Transverse colon (tissue), 4 donors: ENCODE measurements around the gene MKRN2. TPM values are rescaled to one million over a fixed set of nuclear protein-coding genes. Genes with fewer than 3 reads are reported as not detected.

Experiments
- DNase-seq: peaks from one replicate; pipeline ENCODE4 v3.0.0-alpha.2; 2019
- H3K27ac ChIP-seq, 4 donors: fragments of 200-600 bp; sonication (generic); 2 replicates each; pipeline ENCODE4 v1.5.1; 2016 to 2018; ENCODE audit warnings: inconsistent platforms in 4 of 4
- H3K27me3 ChIP-seq: fragments of 200-600 bp; sonication (generic); 2 replicates; pipeline ENCODE4 v1.5.1; 2017; ENCODE audit warnings: inconsistent platforms
- H3K36me3 ChIP-seq, 4 donors: fragments of 200-600 bp; sonication (generic); 2 replicates each; pipeline ENCODE4 v1.5.1; 2017 to 2019; ENCODE audit warnings: inconsistent platforms in 4 of 4
- H3K4me1 ChIP-seq, 4 donors: fragments of 200-600 bp; sonication (generic); 2 replicates each; pipeline ENCODE4 v1.5.1; 2017 to 2020; ENCODE audit warnings: inconsistent platforms in 4 of 4
- H3K4me3 ChIP-seq, 4 donors: fragments of 200-600 bp; sonication (generic); 1 replicate in 1 of 4; 2 replicates in 3 of 4; pipeline versions ENCODE4 v1.5.1 to v1.6.1; 2017 to 2019; ENCODE audit warnings: inconsistent platforms in 4 of 4
- H3K9me3 ChIP-seq, 2 donors: fragments of 200-600 bp; sonication (generic); 2 replicates each; pipeline ENCODE4 v1.5.1; 2017 to 2019; ENCODE audit warnings: inconsistent platforms in 2 of 2
- CTCF ChIP-seq, 5 experiments: fragments of 200-600 bp in 3 of 5; fragments of 450-650 bp in 2 of 5; sonication (generic) in 3 of 5; IDR thresholded peaks; 1 replicate in 2 of 5; 2 replicates in 3 of 5; pipeline ENCODE4 v1.5.1; 2016 to 2017; ENCODE audit warnings: antibody characterized with exemption in 5 of 5, inconsistent platforms in 3 of 5, mild to moderate bottlenecking in 2 of 5, moderate library complexity in 1 of 5
- EP300 ChIP-seq: sonication (generic); formaldehyde crosslinking; IDR thresholded peaks from one replicate; pipeline ENCODE4 v1.6.1; 2017; ENCODE audit warnings: antibody characterized with exemption, low read depth
- POLR2A ChIP-seq: fragments of 450-650 bp; IDR thresholded peaks from one replicate; pipeline ENCODE4 v1.6.1; 2016; ENCODE audit warnings: antibody characterized with exemption, mild to moderate bottlenecking, moderate library complexity
- POLR2AphosphoS5 ChIP-seq, 3 donors: sonication (generic); formaldehyde crosslinking; IDR thresholded peaks; one replicate each; pipeline ENCODE4 v1.6.1; 2016; ENCODE audit warnings: antibody characterized with exemption in 3 of 3
- WGBS, 2 donors: methylation state at CpG; one replicate each; pipeline ENCODE4 v1.1.5; 2018; ENCODE audit warnings: low coverage in 1 of 2; 5-methylcytosine and 5-hydroxymethylcytosine counted together
- in situ Hi-C, 4 donors: fragments of 200-750 bp; cut with MboI; loops; one replicate each; pipeline versions ENCODE4 v1.15.0 to v1.15.1; 2017; ENCODE audit warnings: low sequenced_read_pairs in 3 of 4, low pct_ligation_motif_present in 1 of 4, low pct_unique_long_range_greater_than_20kb in 1 of 4
- intact Hi-C: fragments of 100-400 bp; cut with DNase I; formaldehyde crosslinking; loops from one replicate; pipeline ENCODE4 v1.15.1; 2023; ENCODE audit warnings: low total_unique reads
- total RNA-seq, 4 donors: library from RNA; depleted of rRNA; stranded (reverse); fragments of >200 nt; gene quantifications; one replicate each; pipeline ENCODE4 v1.1.0, GENCODE V29; 2016

Gene MKRN2
- total RNA-seq, 4 donors from 2014 or later: 22.9 to 30.6 (median 25.4) TPM

DNA sequence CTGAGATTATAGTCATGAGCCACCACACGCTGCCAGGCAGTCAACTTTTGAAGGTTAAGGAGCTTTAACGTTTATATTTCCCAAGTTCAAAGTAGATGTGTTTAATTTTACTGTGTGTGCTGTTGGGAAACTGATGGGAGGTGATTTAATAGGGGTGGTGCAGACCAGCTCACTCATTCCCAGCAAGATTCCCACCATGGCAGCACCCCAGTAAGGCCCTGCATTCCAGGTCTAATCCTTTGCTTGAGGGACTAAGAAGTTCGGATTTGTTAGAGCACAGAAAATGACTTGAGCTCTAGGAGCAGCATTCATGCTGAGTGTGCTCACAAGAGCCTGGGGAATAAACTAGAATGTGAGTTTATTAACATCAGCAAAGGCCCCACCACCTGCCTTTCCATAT lies 47.4 kb upstream of the MKRN2 start:
- no peak for DNase-seq
- H3K4me3 ChIP-seq: no peak overlapping the region
- H3K9me3 ChIP-seq: no peaks in the 10 kb centered on the region
- no peak overlapping the region for H3K27ac ChIP-seq
- H3K27me3 ChIP-seq: no peaks in the 10 kb centered on the region
- H3K36me3 ChIP-seq: peaks cover 0 to 8% (median 0%) of the 10 kb centered on the region in 4 donors
- in situ Hi-C loops (no loop called here), intact Hi-C loops (no loop called here)
- no peaks in the 10 kb centered on the region for H3K4me1 ChIP-seq
- 75% methylated on average over 3 of the region's 3 CpGs; no CpG with 5 or more reads in 1 of the 2 donors for WGBS, 2 donors
- TF ChIP-seq POLR2AphosphoS5 (IDR thresholded peaks at IDR 0.05) (no peak), POLR2A (no peak), CTCF (IDR thresholded peaks at IDR 0.05) (no peak), EP300 (no peak)

DNA sequence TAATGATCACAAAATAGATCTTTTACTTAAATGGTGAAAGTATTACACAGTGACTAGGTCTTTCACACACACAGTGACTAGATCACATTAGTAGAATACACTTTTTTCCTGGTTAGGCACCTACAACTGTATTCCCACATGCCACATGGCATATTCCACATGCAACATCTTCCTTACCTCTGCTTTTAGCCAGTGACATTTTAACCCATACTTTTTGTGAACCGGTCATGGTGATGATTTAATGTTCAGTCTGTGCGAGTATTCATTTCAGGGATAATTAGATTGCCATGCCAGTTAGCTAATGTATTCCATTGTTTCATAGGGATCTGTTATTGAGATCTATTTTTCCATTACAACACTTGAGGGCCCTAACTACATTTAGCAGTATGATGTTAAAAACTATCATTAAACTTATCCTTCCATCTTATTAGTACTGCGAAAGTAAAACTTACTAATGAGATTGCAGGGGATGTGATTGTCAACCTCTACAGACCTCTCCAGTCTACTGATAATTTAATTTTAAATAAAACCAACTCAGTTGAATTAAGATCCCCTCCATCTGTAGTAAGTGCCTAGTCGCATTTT lies 44.3 kb upstream of the MKRN2 start:
- Histone ChIP-seq H3K27me3 (no peaks in the 10 kb centered on the region), H3K4me1 (no peaks in the 10 kb centered on the region), H3K36me3 (no peaks in the 10 kb centered on the region), H3K4me3 (no peak overlapping the region), H3K9me3 (no peaks in the 10 kb centered on the region), H3K27ac (no peak overlapping the region)
- intact Hi-C loops (no loop called here), in situ Hi-C loops (no loop called here)
- TF ChIP-seq POLR2A (no peak), EP300 (no peak), POLR2AphosphoS5 (IDR thresholded peaks at IDR 0.05) (no peak), CTCF (IDR thresholded peaks at IDR 0.05) (no peak)
- no peak for DNase-seq
- 92 to 94% methylated on average over 4 of the region's 4 CpGs for WGBS, 2 donors

- no peak overlapping the region for H3K27ac ChIP-seq
- H3K4me1 ChIP-seq: no peaks in the 10 kb centered on the region
- in situ Hi-C loops: no loop called here
- TF ChIP-seq POLR2AphosphoS5 (IDR thresholded peaks at IDR 0.05): no peak
- no peak for TF ChIP-seq CTCF (IDR thresholded peaks at IDR 0.05)
- no peak for TF ChIP-seq EP300
- no peak for TF ChIP-seq POLR2A
- H3K9me3 ChIP-seq: no peaks in the 10 kb centered on the region
- H3K36me3 ChIP-seq: no peaks in the 10 kb centered on the region
- H3K27me3 ChIP-seq: no peaks in the 10 kb centered on the region
- no peak for DNase-seq
- H3K4me3 ChIP-seq: no peak overlapping the region
- WGBS, 2 donors: 50 to 95% methylated on average over 1 to 5 of the region's 5 CpGs
- intact Hi-C loops: no loop called here
Observed at GRCh38 chr3:12513694-12514446, 43.0 kb upstream of the MKRN2 start.

GRCh38 chr3:12515631-12516030 lies 41.3 kb upstream of the MKRN2 start:
- Histone ChIP-seq H3K36me3 (no peaks in the 10 kb centered on the region), H3K9me3 (no peaks in the 10 kb centered on the region), H3K27ac (no peak overlapping the region), H3K27me3 (no peaks in the 10 kb centered on the region), H3K4me1 (no peaks in the 10 kb centered on the region), H3K4me3 (no peak overlapping the region)
- in situ Hi-C loops: no loop called here
- intact Hi-C loops: no loop called here
- TF ChIP-seq EP300 (no peak), CTCF (IDR thresholded peaks at IDR 0.05) (no peak), POLR2AphosphoS5 (IDR thresholded peaks at IDR 0.05) (no peak), POLR2A (no peak)
- no peak for DNase-seq
